Measurements from ENCODE around the gene ZBTB12.
A peak's percentile ranks its signal among the peaks of the same experiment; 100 is the strongest.

Gene ZBTB12

GRCh38 chr6:31870385-31870921, 31.4 kb downstream of the ZBTB12 start:
- TF ChIP-seq CTCF (conservative IDR thresholded peaks at IDR 0.05), result no peak
- peak overlapping the region; percentile 99 for H3K27ac ChIP-seq

- no peak for TF ChIP-seq CTCF (conservative IDR thresholded peaks at IDR 0.05)
- peak overlapping the region; percentile 7 for H3K27ac ChIP-seq
Observed at GRCh38 chr6:31869343-31869742, 32.5 kb downstream of the ZBTB12 start.

GRCh38 chr6:31868658-31868971, 33.3 kb downstream of the ZBTB12 start:
- H3K27ac ChIP-seq, result 0 out of 2 replicates have a peak overlapping the region, but pooled peaks have one; percentile 7

GRCh38 chr6:31865205-31866118, 36.4 kb downstream of the ZBTB12 start:
- H3K27ac ChIP-seq, result peak overlapping the region; percentile 19; the same call in 1 of the 2 replicates
- no peak for TF ChIP-seq CTCF (conservative IDR thresholded peaks at IDR 0.05)

- H3K27ac ChIP-seq, result peak overlapping the region; percentile 19; the same call in 1 of the 2 replicates
- no peak for TF ChIP-seq CTCF (conservative IDR thresholded peaks at IDR 0.05)
Observed at GRCh38 chr6:31864818-31865204, 37.1 kb downstream of the ZBTB12 start.

GRCh38 chr6:31864123-31864562, 37.7 kb downstream of the ZBTB12 start:
- peak overlapping the region; percentile 19; the same call in 1 of the 2 replicates for H3K27ac ChIP-seq

- TF ChIP-seq CTCF (conservative IDR thresholded peaks at IDR 0.05), result no peak
Observed at GRCh38 chr6:31862344-31863235, 39.3 kb downstream of the ZBTB12 start, which contains the start of gene NEU1. NEU1 (minus strand) TSS chr6:31862821; CDS start chr6:31862776, 45 bp downstream.

GRCh38 chr6:31861919-31862343, 40.0 kb downstream of the ZBTB12 start:
- TF ChIP-seq CTCF (conservative IDR thresholded peaks at IDR 0.05), result no peak
- peak overlapping the region; percentile 63; the same call in 1 of the 2 replicates for H3K27ac ChIP-seq

More at GRCh38 chr6:31862344-31863235, 39.3 kb downstream of the ZBTB12 start, which contains the start of gene NEU1:
- H3K27ac ChIP-seq, result peak within 1 kb of the TSS; percentile 63

Measured in VCaP (cell line).